Effector memory CD4-positive, alpha-beta T cell (primary cell): ENCODE results near the gene INIP.
"Not testable (repeated sequence)": the region's sequence is repeated elsewhere in the genome, so short reads cannot be mapped to it uniquely, and the experiment has no call there.

Experiments used
- DNase-seq, 3 donors: peaks; one replicate each; pipeline ENCODE4 v3.0.0-alpha.2; 2020
- H3K27ac ChIP-seq: 2 replicates; pipeline ENCODE4 v1.7.0; 2013; ENCODE audit warnings: mild to moderate bottlenecking, low read length, moderate library complexity; ENCODE audit not compliant: insufficient read depth, poor library complexity, severe bottlenecking
- H3K27me3 ChIP-seq: replicated peaks from 2 replicates; pipeline ENCODE4 v1.7.0; 2013; ENCODE audit warnings: mild to moderate bottlenecking, low read length; ENCODE audit not compliant: insufficient read depth, control insufficient read depth, poor library complexity, severe bottlenecking
- H3K36me3 ChIP-seq: 2 replicates; pipeline ENCODE4 v1.7.0; 2013; ENCODE audit warnings: mild to moderate bottlenecking, low read length, moderate library complexity; ENCODE audit not compliant: control insufficient read depth, insufficient read depth
- H3K4me1 ChIP-seq: 2 replicates; pipeline ENCODE4 v1.7.0; 2013; ENCODE audit warnings: low read length, mild to moderate bottlenecking; ENCODE audit not compliant: control insufficient read depth, insufficient read depth, poor library complexity, severe bottlenecking
- H3K4me3 ChIP-seq: 2 replicates; pipeline ENCODE4 v1.7.0; 2013; ENCODE audit warnings: low read length, low read depth, mild to moderate bottlenecking; ENCODE audit not compliant: insufficient read depth, poor library complexity, severe bottlenecking
- H3K9me3 ChIP-seq: 2 replicates; pipeline ENCODE4 v1.7.0; 2013; ENCODE audit warnings: mild to moderate bottlenecking, low read length, moderate library complexity; ENCODE audit not compliant: control insufficient read depth

The INIP gene

GRCh38 chr9:112689161-112689740 lies 28.7 kb downstream of the INIP start:
- Histone ChIP-seq H3K27me3 (no peaks in the 10 kb centered on the region), H3K27ac (no peak overlapping the region), H3K4me1 (no peaks in the 10 kb centered on the region), H3K36me3 (peaks cover 11% of the 10 kb centered on the region), H3K9me3 (no peaks in the 10 kb centered on the region), H3K4me3 (no peak overlapping the region)
- no peak for DNase-seq

GRCh38 chr9:112680731-112681402 lies 37.0 kb downstream of the INIP start:
- Histone ChIP-seq H3K9me3 (peaks cover 6% of the 10 kb centered on the region), H3K27me3 (no peaks in the 10 kb centered on the region), H3K4me1 (no peaks in the 10 kb centered on the region), H3K4me3 (no peak overlapping the region), H3K36me3 (no peaks in the 10 kb centered on the region), H3K27ac (no peak overlapping the region)
- no peak for DNase-seq

GRCh38 chr9:112677040-112677439 lies 40.9 kb downstream of the INIP start:
- Histone ChIP-seq H3K36me3 (no peaks in the 10 kb centered on the region), H3K4me1 (no peaks in the 10 kb centered on the region), H3K4me3 (no peak overlapping the region), H3K9me3 (peaks cover 6% of the 10 kb centered on the region), H3K27me3 (no peaks in the 10 kb centered on the region), H3K27ac (no peak overlapping the region)
- DNase-seq: no peak

GRCh38 chr9:112673221-112673620 lies 44.7 kb downstream of the INIP start:
- not testable (repeated sequence) for DNase-seq, H3K4me3 ChIP-seq

GRCh38 chr9:112670991-112671625 lies 46.8 kb downstream of the INIP start:
- no peak overlapping the region for H3K4me3 ChIP-seq
- DNase-seq: no peak
- no peaks in the 10 kb centered on the region for H3K9me3 ChIP-seq

More at GRCh38 chr9:112673221-112673620, 44.7 kb downstream of the INIP start:
- not testable (repeated sequence) for H3K9me3 ChIP-seq, H3K27ac ChIP-seq, H3K36me3 ChIP-seq, H3K27me3 ChIP-seq, H3K4me1 ChIP-seq

GRCh38 chr9:112669326-112669725 lies 48.6 kb downstream of the INIP start:
- Histone ChIP-seq H3K36me3 (no peaks in the 10 kb centered on the region), H3K27me3 (no peaks in the 10 kb centered on the region), H3K27ac (no peak overlapping the region), H3K4me1 (no peaks in the 10 kb centered on the region), H3K9me3 (no peaks in the 10 kb centered on the region), H3K4me3 (no peak overlapping the region)
- DNase-seq: no peak

More at GRCh38 chr9:112670991-112671625, 46.8 kb downstream of the INIP start:
- no peaks in the 10 kb centered on the region for H3K27me3 ChIP-seq
- no peak overlapping the region for H3K27ac ChIP-seq
- no peaks in the 10 kb centered on the region for H3K4me1 ChIP-seq
- H3K36me3 ChIP-seq: no peaks in the 10 kb centered on the region

- DNase-seq: no peak
Measured at GRCh38 chr9:112665347-112665746, 52.6 kb downstream of the INIP start.

GRCh38 chr9:112664531-112664930 lies 53.4 kb downstream of the INIP start:
- no peak for DNase-seq

More at GRCh38 chr9:112665347-112665746, 52.6 kb downstream of the INIP start:
- Histone ChIP-seq H3K27me3 (no peaks in the 10 kb centered on the region), H3K27ac (no peak overlapping the region), H3K36me3 (no peaks in the 10 kb centered on the region), H3K4me1 (no peaks in the 10 kb centered on the region), H3K9me3 (no peaks in the 10 kb centered on the region), H3K4me3 (no peak overlapping the region)

GRCh38 chr9:112663681-112664080 lies 54.2 kb downstream of the INIP start:
- no peak overlapping the region for H3K4me3 ChIP-seq
- no peak overlapping the region for H3K27ac ChIP-seq
- H3K27me3 ChIP-seq: no peaks in the 10 kb centered on the region
- DNase-seq: no peak
- no peaks in the 10 kb centered on the region for H3K36me3 ChIP-seq
- no peaks in the 10 kb centered on the region for H3K9me3 ChIP-seq
- no peaks in the 10 kb centered on the region for H3K4me1 ChIP-seq

More at GRCh38 chr9:112664531-112664930, 53.4 kb downstream of the INIP start:
- H3K9me3 ChIP-seq: no peaks in the 10 kb centered on the region
- H3K4me1 ChIP-seq: no peaks in the 10 kb centered on the region
- no peak overlapping the region for H3K4me3 ChIP-seq
- no peaks in the 10 kb centered on the region for H3K36me3 ChIP-seq
- no peaks in the 10 kb centered on the region for H3K27me3 ChIP-seq
- H3K27ac ChIP-seq: no peak overlapping the region

- no peak overlapping the region for H3K27ac ChIP-seq
- H3K36me3 ChIP-seq: no peaks in the 10 kb centered on the region
- DNase-seq: no peak
Measured at GRCh38 chr9:112659906-112660305, 58.0 kb downstream of the INIP start.

More at GRCh38 chr9:112659906-112660305, 58.0 kb downstream of the INIP start:
- Histone ChIP-seq H3K4me3 (no peak overlapping the region), H3K27me3 (no peaks in the 10 kb centered on the region), H3K9me3 (no peaks in the 10 kb centered on the region), H3K4me1 (no peaks in the 10 kb centered on the region)
